Sigmoid colon (tissue), 7 donors: ENCODE measurements around the gene LAMC3. TPM values are rescaled to one million over a fixed set of nuclear protein-coding genes. Genes with fewer than 3 reads are reported as not detected.
"Not testable (repeated sequence)": the region's sequence is repeated elsewhere in the genome, so short reads cannot be mapped to it uniquely, and the experiment has no call there.

Experiments
- DNase-seq: peaks from one replicate; pipeline ENCODE4 v3.0.0-alpha.2; 2019
- H3K27ac ChIP-seq, 4 donors: fragments of 200-600 bp; sonication (generic); one replicate each; pipeline ENCODE4 v1.5.1; 2016 to 2019; ENCODE audit warnings: mild to moderate bottlenecking in 1 of 4
- H3K27me3 ChIP-seq, 3 donors: fragments of 200-600 bp; sonication (generic); one replicate each; pipeline ENCODE4 v1.5.1; 2019; ENCODE audit warnings: mild to moderate bottlenecking in 1 of 3
- H3K36me3 ChIP-seq, 4 donors: fragments of 200-600 bp; sonication (generic); one replicate each; pipeline ENCODE4 v1.5.1; 2016 to 2019
- H3K4me1 ChIP-seq, 4 donors: fragments of 200-600 bp; sonication (generic); one replicate each; pipeline ENCODE4 v1.5.1; 2017 to 2019
- H3K4me3 ChIP-seq, 4 donors: fragments of 200-600 bp; sonication (generic); one replicate each; pipeline ENCODE4 v1.5.1; 2017 to 2019; ENCODE audit warnings: mild to moderate bottlenecking in 2 of 4, moderate library complexity in 1 of 4
- H3K9me3 ChIP-seq, 4 donors: fragments of 200-600 bp in 3 of 4; sonication (generic) in 3 of 4; one replicate each; pipeline versions ENCODE4 v1.5.1 to v1.6.1; 2013 to 2019
- CTCF ChIP-seq, 4 experiments: fragments of 450-650 bp in 3 of 4; fragments of 200-600 bp in 1 of 4; IDR thresholded peaks; one replicate each; pipeline ENCODE4 v1.5.1; 2016 to 2019; ENCODE audit warnings: antibody characterized with exemption in 4 of 4, mild to moderate bottlenecking in 3 of 4, moderate library complexity in 2 of 4
- EP300 ChIP-seq, 4 donors: sonication (generic); formaldehyde crosslinking; IDR thresholded peaks; one replicate each; pipeline ENCODE4 v1.6.1; 2017; ENCODE audit warnings: antibody characterized with exemption in 4 of 4
- POLR2A ChIP-seq, 2 donors: fragments of 450-650 bp; IDR thresholded peaks; one replicate each; pipeline ENCODE4 v1.6.1; 2016; ENCODE audit warnings: antibody characterized with exemption in 2 of 2, mild to moderate bottlenecking in 2 of 2, moderate library complexity in 2 of 2
- POLR2AphosphoS5 ChIP-seq, 4 donors: sonication (generic); formaldehyde crosslinking; IDR thresholded peaks; one replicate each; pipeline ENCODE4 v1.6.1; 2017; ENCODE audit warnings: antibody characterized with exemption in 4 of 4
- WGBS, 2 donors: extraction: QIAGEN DNeasy Blood & Tissue Kit; methylation state at CpG; one replicate each; pipeline ENCODE4 v1.1.7; 2013; 5-methylcytosine and 5-hydroxymethylcytosine counted together
- intact Hi-C: fragments of 100-400 bp; cut with DNase I; formaldehyde crosslinking; loops from one replicate; pipeline ENCODE4 v1.15.1; 2023
- polyA plus RNA-seq, 3 donors: library from polyadenylated mRNA; stranded (reverse); fragments of 200-250 nt; gene quantifications; one replicate each; pipeline ENCODE4 v1.2.3, GENCODE V29; 2013
- total RNA-seq, 4 donors: library from RNA; depleted of rRNA; stranded (reverse); fragments of >200 nt; gene quantifications; one replicate each; pipeline ENCODE4 v1.1.0, GENCODE V29; 2016
- donor health status: healthy with polysubstance abuse.
- donor health status: Bipolar disorder and iron deficiency.
- donor health status: healthy.

The LAMC3 gene
- total and polyA plus RNA-seq, 7 donors, result under 0.01 to 1.4 (median 0.46) TPM; not detected in 2

- peak overlapping the region in 1 of 4 donors; percentile 14 for H3K27ac ChIP-seq
- 85 to 90% methylated on average over 23 of the region's 23 CpGs for WGBS, 2 donors
- no peak overlapping the region for H3K4me3 ChIP-seq
- H3K27me3 ChIP-seq, result no peaks in the 10 kb centered on the region
- H3K36me3 ChIP-seq, result no peaks in the 10 kb centered on the region
- intact Hi-C loops, result no loop called here
- H3K4me1 ChIP-seq, result no peaks in the 10 kb centered on the region
- no peak for TF ChIP-seq CTCF (IDR thresholded peaks at IDR 0.05)
- no peak for TF ChIP-seq EP300 (IDR thresholded peaks at IDR 0.05)
- TF ChIP-seq POLR2A (IDR thresholded peaks at IDR 0.05), result no peak
- H3K9me3 ChIP-seq, result no peaks in the 10 kb centered on the region
- no peak for DNase-seq
These were observed 103.6 kb downstream of the LAMC3 start for GRCh38 chr9:131112374-131113154.

DNA sequence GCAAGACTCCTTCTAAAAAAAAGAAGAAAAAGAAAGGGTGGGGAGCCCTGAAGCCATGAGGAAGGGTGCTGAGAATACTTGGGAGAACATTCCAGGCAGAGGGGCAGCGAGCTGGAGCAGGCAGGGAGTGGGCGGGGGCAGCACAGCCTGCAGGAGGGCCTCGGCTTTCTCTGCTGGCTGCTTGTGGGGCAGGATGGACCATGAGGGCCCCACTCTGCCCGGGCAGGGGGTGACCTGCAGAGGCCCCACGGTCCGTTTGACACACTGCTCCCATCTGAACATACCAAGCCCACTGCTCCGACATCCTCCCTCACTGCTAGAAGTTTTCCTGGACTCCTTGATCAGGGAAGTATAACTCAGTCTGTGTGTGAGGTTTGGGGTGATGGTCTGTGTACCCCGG is 104.7 kb downstream of the LAMC3 start:
- DNase-seq, result no peak
- WGBS, 2 donors, result 83 to 87% methylated on average over 8 of the region's 8 CpGs
- Histone ChIP-seq H3K4me1 (no peaks in the 10 kb centered on the region), H3K27me3 (no peaks in the 10 kb centered on the region), H3K27ac (no peak overlapping the region), H3K4me3 (no peak overlapping the region), H3K36me3 (no peaks in the 10 kb centered on the region), H3K9me3 (no peaks in the 10 kb centered on the region)
- TF ChIP-seq CTCF (IDR thresholded peaks at IDR 0.05) (no peak), EP300 (IDR thresholded peaks at IDR 0.05) (no peak), POLR2A (IDR thresholded peaks at IDR 0.05) (no peak), POLR2AphosphoS5 (IDR thresholded peaks at IDR 0.05) (no peak)
- intact Hi-C loops, result no loop called here

DNA sequence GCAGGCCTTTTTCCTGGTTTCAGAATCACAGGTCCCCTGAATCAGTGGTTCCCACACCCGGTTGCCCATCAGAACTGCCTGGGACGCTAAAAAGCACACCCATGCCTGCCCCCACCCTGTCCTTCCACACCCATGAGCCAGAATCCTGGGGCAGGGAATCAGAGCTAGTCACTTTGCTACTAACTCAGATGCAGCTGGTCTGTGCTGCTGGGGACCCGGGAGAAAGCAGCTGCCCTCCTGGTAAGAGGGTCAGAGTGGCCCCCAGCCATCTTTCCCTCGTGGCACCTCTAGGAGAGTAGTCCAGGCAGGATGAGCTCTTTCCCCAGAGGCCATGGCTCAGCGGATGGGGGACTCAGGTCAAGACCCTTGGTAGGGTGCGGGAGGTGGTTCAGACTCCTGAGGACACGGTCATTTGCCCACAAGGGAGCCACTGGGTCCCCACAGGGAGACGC is 105.1 kb downstream of the LAMC3 start:
- no peak for TF ChIP-seq EP300 (IDR thresholded peaks at IDR 0.05)
- no peak for TF ChIP-seq CTCF (IDR thresholded peaks at IDR 0.05)
- 79 to 89% methylated on average over 8 of the region's 8 CpGs for WGBS, 2 donors
- Histone ChIP-seq H3K9me3 (no peaks in the 10 kb centered on the region), H3K27me3 (no peaks in the 10 kb centered on the region), H3K27ac (no peak overlapping the region), H3K4me1 (no peaks in the 10 kb centered on the region), H3K36me3 (no peaks in the 10 kb centered on the region), H3K4me3 (no peak overlapping the region)
- DNase-seq, result no peak
- intact Hi-C loops, result no loop called here

GRCh38 chr9:131115360-131115742 is 106.4 kb downstream of the LAMC3 start:
- 91 to 94% methylated on average over 5 to 6 of the region's 6 CpGs for WGBS, 2 donors
- H3K27me3 ChIP-seq, H3K36me3 ChIP-seq, H3K4me1 ChIP-seq, intact Hi-C loops, H3K9me3 ChIP-seq, H3K27ac ChIP-seq, H3K4me3 ChIP-seq: not testable (repeated sequence)
- DNase-seq, result peak; percentile 22

DNA sequence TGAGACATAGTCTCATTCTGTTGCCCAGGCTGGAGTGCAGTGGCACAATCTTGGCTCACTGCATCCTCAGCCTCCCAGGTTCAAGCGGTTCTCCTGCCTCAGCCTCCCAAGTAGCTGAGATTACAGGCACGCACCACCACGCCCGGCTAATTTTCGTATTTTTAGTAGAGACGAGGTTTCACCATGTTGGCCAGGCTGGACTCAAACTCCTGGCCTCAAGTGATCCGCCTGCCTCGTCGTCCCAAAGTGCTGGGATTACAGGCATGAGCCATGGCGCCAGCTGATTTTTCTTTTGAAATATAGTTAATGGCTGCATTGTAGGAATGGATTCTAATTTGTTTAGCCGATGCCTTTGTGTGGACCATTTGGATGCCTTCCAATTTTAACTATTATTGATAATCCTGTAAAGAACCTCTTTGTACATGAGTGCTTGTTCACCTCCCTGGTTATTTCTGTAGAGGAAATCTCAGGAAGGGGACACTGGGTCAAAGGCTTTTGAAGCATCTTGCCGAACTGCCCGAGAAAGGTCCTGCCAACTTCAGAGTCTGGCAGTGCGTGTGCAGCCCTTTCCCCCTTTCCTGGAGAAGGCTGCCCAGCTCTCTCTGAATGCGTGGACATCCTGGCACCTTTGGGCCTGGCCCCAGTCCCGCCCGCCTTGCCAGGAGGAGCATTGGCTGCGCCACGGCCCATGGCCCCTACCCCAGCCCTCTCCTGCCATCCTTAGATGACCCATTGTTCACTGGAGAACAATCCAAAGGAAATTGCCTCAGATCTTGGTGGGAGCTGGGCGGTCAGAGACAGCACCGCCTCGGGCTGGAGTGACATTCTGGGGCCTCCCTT is 107.5 kb downstream of the LAMC3 start:
- DNase-seq, result peak; percentile 61
- 85 to 87% methylated on average over 22 of the region's 22 CpGs for WGBS, 2 donors
- Histone ChIP-seq H3K4me3 (no peak overlapping the region), H3K27me3 (no peaks in the 10 kb centered on the region), H3K36me3 (no peaks in the 10 kb centered on the region), H3K27ac (peak overlapping the region in 1 of 4 donors; percentile 27), H3K4me1 (no peaks in the 10 kb centered on the region), H3K9me3 (no peaks in the 10 kb centered on the region)
- intact Hi-C loops, result no loop called here
- TF ChIP-seq CTCF (IDR thresholded peaks at IDR 0.05) (no peak), POLR2A (IDR thresholded peaks at IDR 0.05) (no peak), POLR2AphosphoS5 (IDR thresholded peaks at IDR 0.05) (no peak), EP300 (IDR thresholded peaks at IDR 0.05) (no peak)
